D721Med (cell line): ENCODE results near the gene SYT8.

Experiments
- DNase-seq: peaks from one replicate; pipeline ENCODE4 v3.0.0; 2011; ENCODE audit warnings: low spot score; ENCODE audit not compliant: insufficient read length
- FAIRE-seq: peaks from 2 replicates; lab custom pipeline; 2011; peaks lifted over from hg19 to GRCh38; lab: Jason Lieb, UNC
- CTCF ChIP-seq: IDR thresholded peaks from 2 replicates; pipeline ENCODE4 v1.5.1; 2012; ENCODE audit warnings: mild to moderate bottlenecking, control low read depth; ENCODE audit not compliant: insufficient read depth; ENCODE audit errors: missing control alignments

SYT8 gene

GRCh38 chr11:1844221-1845094 is 9.7 kb downstream of the SYT8 start:
- FAIRE-seq = no peak
- TF ChIP-seq CTCF = no peak
- no peak for DNase-seq

- no peak for DNase-seq
- TF ChIP-seq CTCF = no peak
- no peak for FAIRE-seq
Measured at GRCh38 chr11:1845095-1845429, 10.3 kb downstream of the SYT8 start.

- no peak for FAIRE-seq
- TF ChIP-seq CTCF = no peak
Measured at GRCh38 chr11:1845561-1846452, 11.0 kb downstream of the SYT8 start.

DNA sequence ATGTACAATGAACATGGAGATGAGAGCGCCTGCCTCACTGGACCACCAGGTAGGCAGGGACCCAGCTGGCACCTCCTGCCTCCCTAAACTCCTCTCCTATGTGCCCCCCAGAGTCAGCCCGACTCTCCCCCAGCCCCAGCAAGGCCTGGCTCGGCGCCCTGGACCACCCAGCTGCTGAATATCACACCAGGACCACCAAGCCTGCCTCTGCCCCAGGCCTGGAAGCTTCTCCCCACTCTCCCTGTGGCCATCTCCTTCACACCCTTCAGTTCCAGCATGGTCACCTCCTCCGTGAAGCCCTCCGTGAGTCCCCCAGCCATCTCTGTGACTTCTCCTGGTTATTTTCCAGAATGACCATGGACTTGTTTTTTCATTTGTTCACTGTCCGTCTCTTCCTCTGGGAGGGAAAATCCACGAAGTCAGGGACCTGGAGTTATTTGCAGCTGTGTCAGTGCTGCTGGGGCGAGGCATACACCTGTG is 11.7 kb downstream of the SYT8 start:
- no peak for TF ChIP-seq CTCF
- no peak for FAIRE-seq

More at GRCh38 chr11:1845561-1846452, 11.0 kb downstream of the SYT8 start:
- no peak for DNase-seq

GRCh38 chr11:1847006-1847735 is 12.4 kb downstream of the SYT8 start:
- no peak for DNase-seq
- no peak for TF ChIP-seq CTCF
- FAIRE-seq = no peak

More for the DNA sequence above, 11.7 kb downstream of the SYT8 start:
- no peak for DNase-seq

GRCh38 chr11:1847926-1848639 is 13.3 kb downstream of the SYT8 start:
- no peak for DNase-seq
- no peak for TF ChIP-seq CTCF
- FAIRE-seq = no peak
